22Rv1 (cell line): ENCODE results near the gene DPH7.
A peak's percentile ranks its signal among the peaks of the same experiment; 100 is the strongest.
"Not testable (repeated sequence)": the region's sequence is repeated elsewhere in the genome, so short reads cannot be mapped to it uniquely, and the experiment has no call there.

Source experiments
- H3K27ac ChIP-seq: fragments of 450-650 bp; 2 replicates; pipeline ENCODE4 v1.5.1; 2017
- CTCF ChIP-seq: fragments of 450-650 bp; IDR thresholded peaks from 2 replicates; pipeline ENCODE4 v1.5.1; 2017; ENCODE audit warnings: mild to moderate bottlenecking
- ZFX ChIP-seq: fragments of 450-650 bp; IDR thresholded peaks from 2 replicates; pipeline ENCODE4 v1.6.1; 2017; ENCODE audit warnings: antibody characterized with exemption, borderline replicate concordance

The DPH7 gene

GRCh38 chr9:137538058-137538457, 40.7 kb downstream of the DPH7 start:
- no peak overlapping the region for H3K27ac ChIP-seq
- no peak for TF ChIP-seq CTCF

GRCh38 chr9:137536594-137537131, 42.1 kb downstream of the DPH7 start:
- not testable (repeated sequence) for H3K27ac ChIP-seq

- H3K27ac ChIP-seq: peak overlapping the region; percentile 59
- TF ChIP-seq ZFX (no peak), CTCF (peak; percentile 36)
Observed at GRCh38 chr9:137535120-137535428, 43.7 kb downstream of the DPH7 start.

- peak overlapping the region; percentile 59 for H3K27ac ChIP-seq
- TF ChIP-seq ZFX (no peak), CTCF (peak; percentile 94)
Observed at GRCh38 chr9:137534256-137535119, 44.2 kb downstream of the DPH7 start.

GRCh38 chr9:137532891-137533468, 45.7 kb downstream of the DPH7 start:
- H3K27ac ChIP-seq: not testable (repeated sequence)

- TF ChIP-seq CTCF: no peak
- no peak for TF ChIP-seq ZFX
- H3K27ac ChIP-seq: no peak overlapping the region
Observed at GRCh38 chr9:137531099-137531765, 47.5 kb downstream of the DPH7 start.

- H3K27ac ChIP-seq: no peak overlapping the region
- no peak for TF ChIP-seq ZFX
- TF ChIP-seq CTCF: no peak
Observed at GRCh38 chr9:137530331-137530730, 48.4 kb downstream of the DPH7 start.

GRCh38 chr9:137524981-137525317, 53.8 kb downstream of the DPH7 start:
- TF ChIP-seq CTCF (no peak), ZFX (no peak)
- no peak overlapping the region for H3K27ac ChIP-seq
